Thymus (tissue), 11 donors: ENCODE measurements around the gene PLEKHG5. TPM values are rescaled to one million over a fixed set of nuclear protein-coding genes. Genes with fewer than 3 reads are reported as not detected.
A peak's percentile ranks its signal among the peaks of the same experiment; 100 is the strongest.

Experiments
- DNase-seq, 9 donors: peaks; one replicate each; pipeline ENCODE4 v3.0.0-alpha.2; 2013; ENCODE audit warnings: low spot score in 9 of 9, low read depth in 6 of 9, missing footprints in 1 of 9
- H3K27ac ChIP-seq, 2 donors: one replicate each; pipeline ENCODE4 v1.5.1; 2013; ENCODE audit warnings: control low read depth in 1 of 2, low read depth in 1 of 2, low read length in 1 of 2, mild to moderate bottlenecking in 1 of 2, moderate library complexity in 1 of 2
- H3K27me3 ChIP-seq, 2 donors: one replicate each; pipeline ENCODE4 v1.5.1; 2013; ENCODE audit warnings: low read length in 1 of 2; ENCODE audit not compliant: control insufficient read depth in 2 of 2, insufficient read depth in 1 of 2
- H3K36me3 ChIP-seq, 2 donors: one replicate each; pipeline ENCODE4 v1.5.1; 2013; ENCODE audit warnings: low read length in 1 of 2, mild to moderate bottlenecking in 1 of 2, moderate library complexity in 1 of 2; ENCODE audit not compliant: control insufficient read depth in 2 of 2, insufficient read depth in 2 of 2
- H3K4me1 ChIP-seq, 2 donors: one replicate each; pipeline ENCODE4 v1.5.1; 2013; ENCODE audit warnings: low read length in 2 of 2; ENCODE audit not compliant: control insufficient read depth in 2 of 2, insufficient read depth in 2 of 2
- H3K4me3 ChIP-seq, 2 donors: one replicate each; pipeline ENCODE4 v1.5.1; 2013; ENCODE audit warnings: low read length in 2 of 2, control low read depth in 1 of 2, mild to moderate bottlenecking in 1 of 2
- H3K9me3 ChIP-seq, 2 donors: one replicate each; pipeline ENCODE4 v1.5.1; 2013; ENCODE audit warnings: low read length in 1 of 2, mild to moderate bottlenecking in 1 of 2; ENCODE audit not compliant: control insufficient read depth in 2 of 2, insufficient read depth in 1 of 2
- WGBS: extraction: QIAGEN DNeasy Blood & Tissue Kit; methylation state at CpG from one replicate; pipeline ENCODE4 v1.1.7; 2013; 5-methylcytosine and 5-hydroxymethylcytosine counted together
- polyA plus RNA-seq: library from polyadenylated mRNA; stranded (reverse); fragments of 200-250 nt; gene quantifications from one replicate; pipeline ENCODE4 v1.2.3, GENCODE V29; 2013
- total RNA-seq: library from RNA; stranded (reverse); fragments of 120-200 nt; gene quantifications from one replicate; pipeline ENCODE4 v1.2.4, GENCODE V29; 2013
- donor health status: healthy.

PLEKHG5 gene
- total and polyA plus RNA-seq, 2 donors: 2.4 to 4.6 TPM

DNA sequence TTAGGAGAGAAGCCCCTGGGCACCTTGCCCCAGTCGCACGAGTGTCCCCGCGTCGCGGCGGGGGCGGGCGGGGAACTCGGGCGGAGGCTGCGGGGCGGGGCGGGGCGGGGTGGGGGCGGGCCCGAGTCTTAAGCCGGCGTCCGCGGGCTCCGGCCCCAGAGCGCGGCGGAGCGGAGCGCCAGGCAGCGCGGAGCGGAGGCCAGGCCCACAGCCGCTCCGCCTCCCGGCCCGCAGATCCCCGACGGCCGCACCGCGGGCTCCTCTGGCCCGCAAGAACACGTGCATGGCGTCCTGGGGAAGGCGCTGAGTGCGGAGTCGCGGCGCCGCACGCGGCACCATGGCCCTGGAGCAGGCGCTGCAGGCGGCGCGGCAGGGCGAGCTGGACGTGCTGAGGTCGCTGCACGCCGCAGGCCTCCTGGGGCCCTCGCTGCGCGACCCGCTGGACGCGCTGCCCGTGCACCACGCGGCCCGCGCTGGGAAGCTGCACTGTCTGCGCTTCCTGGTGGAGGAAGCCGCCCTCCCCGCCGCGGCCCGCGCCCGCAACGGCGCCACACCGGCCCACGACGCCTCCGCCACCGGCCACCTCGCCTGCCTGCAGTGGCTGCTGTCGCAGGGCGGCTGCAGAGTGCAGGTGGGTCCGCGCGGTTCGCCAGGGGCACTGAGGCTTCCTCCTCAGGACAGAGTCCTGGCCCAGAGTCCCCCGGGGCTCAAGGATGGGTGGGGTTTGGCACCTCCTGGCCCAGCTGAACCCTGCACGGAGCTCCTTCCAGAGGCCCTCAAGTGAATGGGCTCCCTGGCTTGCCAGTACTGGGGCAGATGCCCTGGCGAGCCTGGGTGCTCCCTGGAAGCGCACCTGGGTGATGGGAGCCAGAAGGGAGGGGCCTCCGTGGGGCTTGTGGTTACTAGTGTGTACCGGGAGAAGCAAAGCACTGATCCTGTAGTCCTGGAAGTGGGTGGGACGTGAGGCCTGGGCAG lies 66.6 kb downstream of the PLEKHG5 start, which contains the start of gene ESPN:
TSS of gene ESPN (plus strand) at position 158 of the 975 bp plus-strand sequence. CDS start at position 338, 180 bp downstream.
- no peak for DNase-seq
- Histone ChIP-seq H3K9me3 (no peaks in the 10 kb centered on the region), H3K27ac (no peak within 1 kb of the TSS), H3K4me3 (peak within 1 kb of the TSS in 1 of 2 donors; percentile 14), H3K27me3 (peaks cover 62 to 88% of the 10 kb centered on the region in 2 donors), H3K4me1 (peaks cover 3 to 11% of the 10 kb centered on the region in 2 donors), H3K36me3 (no peaks in the 10 kb centered on the region)
- WGBS: 5% methylated on average over 99 of the region's 99 CpGs

- Histone ChIP-seq H3K27me3 (peaks cover 70 to 91% of the 10 kb centered on the region in 2 donors), H3K4me1 (peaks cover 3 to 11% of the 10 kb centered on the region in 2 donors), H3K9me3 (no peaks in the 10 kb centered on the region), H3K27ac (no peak overlapping the region), H3K4me3 (no peak overlapping the region), H3K36me3 (no peaks in the 10 kb centered on the region)
- no peak for DNase-seq
- 13% methylated on average over 35 of the region's 35 CpGs for WGBS
Measured at GRCh38 chr1:6424000-6424565, 67.4 kb downstream of the PLEKHG5 start.

DNA sequence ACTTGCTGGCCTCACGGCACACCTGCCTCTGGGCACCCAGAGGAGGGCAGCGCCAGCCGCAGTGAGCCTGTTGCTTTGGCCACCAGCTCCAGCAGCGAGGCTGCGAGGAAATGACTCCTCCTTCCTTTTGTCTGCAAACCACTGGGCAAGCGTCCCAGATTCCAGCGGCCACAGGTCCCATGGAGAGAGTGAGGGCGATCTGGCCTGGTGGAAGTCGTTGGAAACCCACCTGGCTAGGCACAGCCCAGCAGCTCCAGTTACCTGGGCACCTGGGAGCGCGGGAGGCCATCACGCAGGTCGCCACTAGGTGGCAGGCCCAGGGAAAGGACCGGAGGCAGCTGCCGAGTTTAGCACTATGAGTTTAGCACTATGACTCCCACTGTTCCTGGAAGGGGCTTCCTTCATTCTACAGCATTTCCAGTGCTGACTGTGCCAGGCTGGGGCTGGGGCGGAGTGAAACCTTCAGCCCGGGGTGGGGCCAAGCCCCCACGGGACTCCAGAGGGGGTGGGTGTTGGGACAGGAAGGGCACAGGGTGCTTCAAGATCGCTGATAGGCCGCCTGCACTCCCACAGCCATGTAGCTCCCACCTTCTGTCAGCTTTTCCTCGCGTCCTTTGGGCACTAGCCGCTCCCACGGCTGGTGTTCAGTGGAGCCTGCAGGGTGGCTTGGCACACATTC lies 68.0 kb downstream of the PLEKHG5 start:
- peaks cover 3 to 11% of the 10 kb centered on the region in 2 donors for H3K4me1 ChIP-seq
- peak in 4 of 9 donors; percentile 16 to 51 (median 38) for DNase-seq
- peaks cover 77 to 95% of the 10 kb centered on the region in 2 donors for H3K27me3 ChIP-seq
- H3K4me3 ChIP-seq: no peak overlapping the region
- no peak overlapping the region for H3K27ac ChIP-seq
- 11% methylated on average over 24 of the region's 24 CpGs for WGBS
- no peaks in the 10 kb centered on the region for H3K36me3 ChIP-seq
- H3K9me3 ChIP-seq: no peaks in the 10 kb centered on the region

DNA sequence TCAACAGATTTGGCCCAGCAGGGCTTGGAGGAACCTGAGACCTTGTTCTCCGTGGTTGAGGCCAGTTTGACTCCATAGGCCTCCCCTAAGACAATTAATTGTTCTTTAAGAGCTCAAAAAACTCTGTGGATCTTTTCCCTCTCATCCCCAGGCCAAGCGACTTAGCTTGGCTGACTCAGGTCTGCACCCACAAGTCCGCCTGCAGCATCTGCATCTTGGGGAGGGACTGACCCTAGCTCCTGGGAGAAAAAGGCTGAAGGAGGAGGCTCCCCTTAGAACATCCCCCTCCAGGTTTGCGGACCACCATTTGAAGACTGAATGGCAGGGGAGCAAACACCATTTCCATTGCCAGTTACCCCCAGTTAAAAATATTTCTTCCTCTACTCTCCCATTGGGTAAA lies 70.2 kb downstream of the PLEKHG5 start:
- H3K4me1 ChIP-seq: peaks cover 3 to 11% of the 10 kb centered on the region in 2 donors

DNA sequence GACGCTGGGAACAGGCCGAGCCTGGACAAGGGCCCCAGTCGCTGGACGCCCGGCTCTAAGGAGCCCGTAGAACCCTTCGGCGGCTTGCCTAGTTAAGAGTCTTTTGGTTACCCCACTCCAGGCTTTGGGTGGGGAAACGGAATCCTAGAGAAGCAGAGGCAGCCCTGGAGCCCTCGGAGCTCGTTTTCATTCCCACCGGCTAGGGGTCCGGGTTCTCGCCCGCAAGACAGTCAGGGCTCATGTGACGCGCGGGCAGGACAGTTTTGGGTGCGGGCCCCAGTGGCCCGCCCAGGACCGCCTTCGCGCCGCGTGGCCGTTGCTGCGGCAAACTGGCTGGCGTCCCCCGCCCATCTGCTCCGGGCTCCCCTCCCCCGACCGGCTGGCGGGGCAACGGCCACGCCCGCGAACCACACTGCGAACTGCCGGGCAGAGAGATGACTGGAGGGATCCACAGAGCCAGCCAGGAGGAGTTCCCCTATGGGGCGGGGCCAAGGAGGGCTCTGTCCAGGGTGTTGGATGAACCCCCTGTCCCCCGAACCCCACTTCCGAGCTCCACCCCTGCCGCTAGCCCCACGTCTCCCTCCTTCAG lies 70.9 kb downstream of the PLEKHG5 start:
- H3K4me1 ChIP-seq: peaks cover 3 to 11% of the 10 kb centered on the region in 2 donors
- H3K27me3 ChIP-seq: peaks cover 87 to 95% of the 10 kb centered on the region in 2 donors
- 8% methylated on average over 44 of the region's 44 CpGs for WGBS
- H3K36me3 ChIP-seq: no peaks in the 10 kb centered on the region
- no peak for DNase-seq
- no peak overlapping the region for H3K27ac ChIP-seq
- no peaks in the 10 kb centered on the region for H3K9me3 ChIP-seq
- H3K4me3 ChIP-seq: no peak overlapping the region

More for the DNA sequence above, 70.2 kb downstream of the PLEKHG5 start:
- no peaks in the 10 kb centered on the region for H3K36me3 ChIP-seq
- H3K4me3 ChIP-seq: no peak overlapping the region
- H3K9me3 ChIP-seq: no peaks in the 10 kb centered on the region
- H3K27me3 ChIP-seq: peaks cover 89 to 95% of the 10 kb centered on the region in 2 donors
- no peak for DNase-seq
- no peak overlapping the region for H3K27ac ChIP-seq
- 47% methylated on average over 4 of the region's 4 CpGs for WGBS

- Histone ChIP-seq H3K27me3 (peaks cover 84 to 95% of the 10 kb centered on the region in 2 donors), H3K36me3 (no peaks in the 10 kb centered on the region), H3K4me3 (peak within 1 kb of the TSS in 1 of 2 donors; percentile 18), H3K4me1 (peaks cover 3 to 11% of the 10 kb centered on the region in 2 donors), H3K9me3 (no peaks in the 10 kb centered on the region), H3K27ac (no peak within 1 kb of the TSS)
- 2% methylated on average over 62 of the region's 62 CpGs for WGBS
- DNase-seq: no peak
Measured at GRCh38 chr1:6419804-6420453, 71.5 kb downstream of the PLEKHG5 start, which contains the start of gene HES2. Gene HES2 (minus strand): TSS chr1:6419919. CDS start chr1:6419820, 99 bp downstream.

DNA sequence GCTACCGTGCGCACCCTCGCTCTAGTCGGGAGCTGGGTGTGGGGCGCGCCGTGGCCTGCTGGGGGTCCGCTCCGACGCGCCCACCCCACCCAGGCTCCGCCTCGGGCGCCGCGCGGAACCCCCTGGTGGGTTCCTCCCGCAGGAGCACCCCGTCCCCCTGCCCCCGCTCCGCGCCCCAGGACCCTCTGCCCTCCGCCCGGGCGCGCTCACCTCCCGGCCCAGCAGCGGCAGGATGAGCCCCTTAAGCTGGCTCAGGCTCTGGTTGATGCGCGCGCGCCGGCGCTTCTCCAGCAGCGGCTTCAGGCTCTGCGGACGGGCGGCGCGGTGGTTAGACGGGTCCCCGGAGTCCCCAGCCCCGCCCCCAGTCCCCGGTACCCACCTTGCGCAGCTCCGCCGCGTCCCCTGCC lies 72.1 kb downstream of the PLEKHG5 start:
- Histone ChIP-seq H3K4me3 (peak overlapping the region in 1 of 2 donors; percentile 3), H3K27ac (no peak overlapping the region), H3K9me3 (no peaks in the 10 kb centered on the region), H3K36me3 (no peaks in the 10 kb centered on the region), H3K4me1 (peaks cover 0 to 14% of the 10 kb centered on the region in 2 donors), H3K27me3 (peaks cover 78 to 99% of the 10 kb centered on the region in 2 donors)
- WGBS: 7% methylated on average over 48 of the region's 48 CpGs
- DNase-seq: no peak

DNA sequence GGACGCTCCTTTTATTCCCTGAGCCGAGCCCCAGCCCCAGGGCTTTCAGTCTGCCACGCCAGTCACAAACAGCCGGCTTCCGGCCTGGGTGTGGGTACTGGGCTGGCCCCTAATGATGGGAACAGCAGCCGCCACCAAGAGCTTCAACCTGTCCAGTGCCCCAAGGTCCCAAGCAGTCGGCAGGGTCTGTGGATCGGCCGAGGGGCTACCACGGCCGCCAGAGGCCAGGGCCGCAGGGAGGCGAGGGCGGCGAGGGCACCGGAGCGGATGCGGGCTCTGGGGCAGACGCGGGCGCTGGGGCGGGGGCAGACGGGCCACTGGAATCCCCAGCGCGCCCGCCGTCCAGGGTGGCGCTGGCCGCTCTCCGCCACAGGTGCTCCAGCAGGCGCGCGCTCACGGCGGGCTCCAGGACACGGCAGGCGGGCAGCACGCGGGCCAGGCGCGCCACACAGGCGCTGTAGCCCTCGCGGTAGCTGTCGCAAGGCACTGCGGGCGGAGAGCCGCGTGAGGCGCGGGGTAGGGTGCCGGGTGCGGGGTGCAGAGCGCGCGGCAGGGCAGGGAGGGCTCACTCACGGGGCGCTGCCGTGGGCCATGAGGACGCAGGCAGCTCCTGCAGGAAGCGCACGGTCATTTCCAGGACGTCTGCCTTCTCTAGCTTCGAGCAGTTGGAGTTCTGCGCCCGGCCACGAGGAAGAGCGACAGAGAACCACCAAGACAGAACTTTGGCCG lies 72.6 kb downstream of the PLEKHG5 start:
- H3K4me1 ChIP-seq: peaks cover 0 to 11% of the 10 kb centered on the region in 2 donors
- H3K27me3 ChIP-seq: peaks cover 73 to 97% of the 10 kb centered on the region in 2 donors
- 13% methylated on average over 69 of the region's 69 CpGs for WGBS
- H3K36me3 ChIP-seq: no peaks in the 10 kb centered on the region
- H3K4me3 ChIP-seq: no peak overlapping the region
- no peak for DNase-seq
- no peaks in the 10 kb centered on the region for H3K9me3 ChIP-seq
- H3K27ac ChIP-seq: no peak overlapping the region
